Activated T-cell treated with anti-CD3 and anti-CD28 coated beads, Interleukin-2, amount 50 U/mL, for 4 hours (primary cell): ENCODE measurements around the gene KATNBL1. TPM values are rescaled to one million over a fixed set of nuclear protein-coding genes. Genes with fewer than 3 reads are reported as not detected.

Source experiments
- total RNA-seq, 3 donors: library from RNA; stranded (reverse); gene quantifications; one replicate each; pipeline ENCODE4 v1.2.1, GENCODE V29; 2021

Gene KATNBL1
- total RNA-seq, 3 donors from 2014 or later = 30.8 to 35.1 (median 34.0) TPM

Other genes starting within 250 kb of the KATNBL1 start
- under 1 TPM in 1 of 3 donors, not detected in 2; 0.05 TPM for gene CHRM5, start 241.6 kb downstream of the KATNBL1 start, total RNA-seq
- 10 to 100 TPM; 14.7 to 17.9 (median 17.2) TPM for gene AVEN, start 170.9 kb downstream of the KATNBL1 start, total RNA-seq
- gene EMC7, start 108.2 kb downstream of the KATNBL1 start, total RNA-seq = 10 to 100 TPM; 73.4 to 77.6 (median 75.0) TPM
- gene PGBD4, start 108.0 kb downstream of the KATNBL1 start, total RNA-seq = 1 to 10 TPM; 1.8 to 2.4 (median 2.2) TPM
- gene EMC4, start 14.9 kb upstream of the KATNBL1 start, total RNA-seq = 100 to 1,000 TPM; 144 to 148 (median 146) TPM
- 10 to 100 TPM; 15.3 to 23.5 (median 22.8) TPM for gene SLC12A6, start 127.7 kb upstream of the KATNBL1 start, total RNA-seq
- gene NOP10, start 133.0 kb upstream of the KATNBL1 start, total RNA-seq = 100 to 1,000 TPM; 295 to 327 (median 327) TPM
- not detected for gene NUTM1, start 133.2 kb upstream of the KATNBL1 start, total RNA-seq
- gene LPCAT4, start 157.1 kb upstream of the KATNBL1 start, total RNA-seq = 10 to 100 TPM; 28.7 to 38.8 (median 31.1) TPM
- gene GOLGA8A, start 227.7 kb upstream of the KATNBL1 start, total RNA-seq = 100 to 1,000 TPM in 1 of 3 donors, 10 to 100 TPM in 2; 74.4 to 111 (median 98.8) TPM